HG03469 (cell line): ENCODE results near the gene GPR108.
"Not testable (repeated sequence)": the region's sequence is repeated elsewhere in the genome, so short reads cannot be mapped to it uniquely, and the experiment has no call there.

ENCODE experiments used
- ATAC-seq: cut with Tn5 transposase; IDR thresholded peaks from one replicate; pipeline ENCODE4 v1.9.1; 2021; ENCODE audit warnings: mild to moderate bottlenecking, moderate library complexity, moderate number of reproducible peaks; ENCODE audit not compliant: unreplicated experiment

Gene GPR108

DNA sequence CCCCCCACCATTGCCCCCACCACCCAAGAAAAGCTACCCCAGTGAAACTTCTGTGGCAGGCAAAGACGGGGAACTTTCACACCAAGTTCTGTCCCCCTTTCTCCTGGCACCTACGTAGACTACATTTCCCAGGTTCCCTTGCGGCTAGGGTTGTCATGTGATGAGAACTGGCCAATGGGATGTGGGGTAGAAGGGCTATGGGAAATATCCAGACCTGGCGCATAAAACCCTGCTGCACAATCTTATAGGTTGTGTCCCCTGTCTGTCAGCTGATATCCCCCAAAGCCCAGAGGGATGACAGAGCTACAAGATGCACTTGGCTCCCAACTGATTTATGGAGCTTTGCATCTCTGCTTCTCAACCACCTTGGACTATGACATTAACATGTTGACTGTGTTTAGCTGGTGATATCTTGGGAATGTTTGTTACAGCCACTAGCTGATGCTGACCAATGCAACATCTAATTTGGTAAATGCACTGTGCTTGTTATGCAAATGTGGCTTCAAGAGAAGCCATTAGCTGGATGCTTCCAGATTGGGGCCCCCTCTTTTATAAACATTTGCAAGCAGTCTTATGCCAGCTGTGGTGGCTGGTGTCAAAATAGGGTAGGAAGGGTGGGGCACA, 23.8 kb upstream of the GPR108 start:
- no peak for ATAC-seq

DNA sequence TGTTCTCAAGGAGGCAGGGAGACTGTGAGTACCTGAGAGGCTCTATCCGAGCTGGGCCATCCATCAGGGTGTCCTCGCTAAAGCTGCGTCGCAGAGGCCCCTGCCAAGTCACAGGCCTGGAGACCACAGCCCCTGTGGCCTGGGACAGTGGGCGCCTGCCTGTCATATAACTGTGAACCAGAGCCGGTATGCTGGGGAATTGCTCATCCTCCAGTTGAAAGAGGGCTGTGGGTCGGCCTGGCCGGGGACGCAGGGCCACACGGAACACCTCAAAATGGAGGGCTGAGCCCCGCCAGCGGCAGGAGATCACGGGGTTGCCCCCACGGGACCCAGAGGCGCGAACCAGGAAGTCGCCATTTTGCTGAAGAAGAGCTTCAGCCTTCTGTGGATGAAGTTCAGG, 23.2 kb upstream of the GPR108 start:
- no peak for ATAC-seq

DNA sequence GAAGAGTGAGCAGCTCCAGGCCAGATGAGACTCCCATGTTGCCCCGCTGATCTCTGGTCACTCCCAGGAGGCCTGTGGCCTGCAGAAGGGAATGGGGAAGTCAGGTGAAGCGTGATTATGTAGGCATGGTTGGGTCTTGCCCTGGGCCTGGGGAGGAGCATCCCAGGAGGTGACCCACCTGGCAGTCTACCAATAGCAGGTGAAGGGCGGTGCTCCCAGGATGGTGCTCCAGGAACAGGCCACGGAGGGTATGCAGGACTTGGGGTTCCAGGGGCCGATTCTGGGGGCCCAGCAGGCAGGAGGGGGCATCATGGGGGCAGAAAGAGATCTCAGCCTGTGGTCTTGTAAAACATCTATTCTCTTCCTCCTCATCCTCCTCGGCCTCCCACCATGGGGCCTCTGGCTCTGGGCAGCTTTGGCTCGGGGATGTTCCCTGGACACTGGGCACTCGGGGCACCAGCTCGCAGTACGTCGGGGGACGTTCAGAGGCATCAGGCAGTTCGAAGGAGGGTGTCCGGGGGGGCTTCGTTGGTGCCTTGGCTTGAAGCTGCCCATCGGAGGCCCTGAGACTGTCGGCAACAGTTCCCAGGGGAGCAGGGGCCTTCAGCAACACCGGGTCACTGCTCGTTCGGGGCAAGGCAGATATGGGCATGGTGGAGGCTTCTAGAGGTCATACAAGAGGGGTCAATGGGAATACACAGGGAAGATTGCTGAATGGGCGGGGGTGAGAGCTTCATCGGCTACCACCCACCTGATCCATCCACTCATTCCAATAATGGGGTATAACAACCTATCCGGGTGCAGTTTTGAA, 17.5 kb upstream of the GPR108 start:
- no peak for ATAC-seq

DNA sequence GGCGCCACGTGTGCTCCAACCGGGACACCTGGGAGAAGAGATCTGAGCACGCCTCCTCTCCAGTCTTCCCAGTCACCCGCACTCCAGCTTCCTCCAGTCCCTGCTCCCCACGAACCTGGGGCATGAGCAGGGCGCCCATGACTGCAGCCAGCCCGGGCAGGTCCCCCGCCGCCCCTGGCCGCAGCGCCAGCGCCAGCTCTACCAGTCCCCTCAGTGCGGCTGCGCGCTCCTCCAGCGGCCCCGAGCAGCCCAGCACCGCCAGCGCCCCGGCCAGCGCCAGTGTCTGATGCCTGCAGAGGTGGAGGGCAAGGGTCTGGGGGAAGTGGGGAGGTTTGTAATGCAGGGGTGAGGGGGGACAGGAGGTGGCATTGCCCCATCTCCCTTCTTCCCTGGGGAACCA, 16.8 kb upstream of the GPR108 start:
- ATAC-seq, result no peak

DNA sequence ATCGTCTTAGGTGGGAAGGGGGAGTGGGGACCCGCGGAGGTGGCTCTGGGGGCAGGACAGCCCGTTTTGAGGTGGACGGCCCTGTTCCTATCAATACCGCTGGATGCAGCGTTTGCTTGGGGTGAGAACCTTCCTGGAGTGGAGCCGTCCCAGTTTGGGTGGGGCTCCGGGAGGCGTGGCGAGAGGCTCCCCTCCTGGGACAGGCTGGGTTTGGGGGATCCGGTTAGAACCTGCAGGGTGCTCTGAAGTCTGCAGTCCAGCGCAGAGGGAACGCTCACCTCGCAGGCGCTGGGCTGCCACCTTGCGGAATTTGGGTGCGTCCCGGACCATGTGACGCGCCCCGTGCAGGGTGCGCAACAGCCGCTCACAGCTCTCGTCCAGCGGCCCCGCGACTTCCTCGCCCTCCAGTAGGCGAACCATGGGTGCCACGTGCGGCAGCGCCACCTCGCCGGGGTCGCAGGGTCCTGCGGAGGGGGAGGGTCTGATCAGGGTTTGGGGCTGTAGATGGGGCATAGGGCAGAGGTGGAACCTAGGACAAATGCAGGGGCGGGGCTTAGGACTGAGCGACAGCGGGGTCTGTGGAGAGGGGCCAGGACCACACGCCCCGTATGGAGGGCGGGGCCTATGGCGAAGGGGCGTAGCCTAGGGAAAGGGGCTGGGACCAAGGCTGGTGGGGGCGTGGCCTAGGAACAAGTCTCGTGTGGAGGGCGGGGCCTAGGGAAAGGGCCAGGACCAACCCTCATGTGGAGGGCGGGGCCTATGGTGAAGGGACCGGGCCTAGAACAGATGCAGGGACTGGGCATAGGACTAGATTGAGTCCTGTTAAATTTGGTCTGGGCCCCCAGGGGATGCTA, 16.0 kb upstream of the GPR108 start:
- ATAC-seq, result peak; percentile 47

DNA sequence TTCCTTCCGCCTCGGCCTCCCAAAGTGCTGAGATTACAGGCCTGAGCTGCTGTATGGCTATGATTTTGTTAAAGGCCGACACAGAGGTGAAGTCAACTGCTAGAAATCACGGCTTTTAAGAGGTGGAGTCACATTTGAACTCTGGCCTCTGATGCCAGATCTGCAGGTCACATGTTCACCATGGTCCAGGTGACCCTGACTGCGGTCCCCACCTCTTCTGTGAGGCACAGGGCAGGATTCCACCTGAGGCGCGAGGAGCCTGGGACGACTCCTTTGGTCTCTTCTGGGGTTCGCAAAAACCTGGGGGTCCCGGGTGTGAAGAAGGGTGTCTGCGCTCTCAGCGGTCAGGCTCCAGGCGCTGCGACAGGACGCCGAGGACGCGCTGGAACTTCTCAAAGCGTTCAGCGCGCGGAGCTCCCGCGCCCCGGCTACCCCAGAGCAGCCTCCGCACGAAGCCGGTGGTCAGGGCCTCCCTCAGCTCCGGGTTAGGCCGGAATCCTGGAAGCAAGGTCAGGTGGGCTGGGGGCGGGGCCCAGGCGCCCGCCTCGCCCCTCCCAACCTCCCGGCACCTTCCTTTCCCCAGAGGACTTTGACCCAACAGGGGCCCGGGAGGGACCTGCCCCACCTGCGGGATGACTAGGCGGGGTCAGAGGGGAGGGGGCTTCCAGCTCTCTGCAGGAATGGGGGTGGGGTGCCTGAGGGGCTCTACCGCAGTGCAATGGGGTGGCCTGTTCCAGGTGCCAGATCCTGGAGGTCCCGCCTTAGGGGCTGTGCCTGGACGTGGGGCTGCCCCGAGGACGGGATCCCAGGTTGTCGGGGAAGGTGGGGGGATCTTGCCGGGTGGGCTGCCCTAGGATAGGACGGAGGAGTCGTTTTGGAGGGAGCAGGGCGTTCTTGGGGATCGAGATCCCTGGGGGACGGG, 15.1 kb upstream of the GPR108 start:
- no peak for ATAC-seq

DNA sequence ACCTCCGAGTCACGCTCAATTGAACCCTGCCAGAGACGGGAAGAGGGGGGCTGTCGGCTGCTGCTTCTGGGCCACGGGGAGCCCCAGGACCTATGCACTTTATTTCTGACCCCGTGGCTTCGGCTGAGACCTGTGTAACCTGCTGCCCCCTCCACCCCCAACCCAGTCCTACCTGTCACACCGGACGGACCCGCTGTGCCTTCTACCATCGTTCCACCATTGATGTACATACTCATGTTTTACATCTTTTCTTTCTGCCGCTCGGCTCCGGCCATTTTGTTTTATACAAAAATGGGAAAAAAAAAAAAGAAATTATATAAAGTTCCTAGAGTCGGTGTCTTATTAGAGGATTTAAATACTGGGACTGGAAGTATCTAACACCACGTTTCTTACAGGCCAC, 13.8 kb upstream of the GPR108 start:
- ATAC-seq, result no peak

DNA sequence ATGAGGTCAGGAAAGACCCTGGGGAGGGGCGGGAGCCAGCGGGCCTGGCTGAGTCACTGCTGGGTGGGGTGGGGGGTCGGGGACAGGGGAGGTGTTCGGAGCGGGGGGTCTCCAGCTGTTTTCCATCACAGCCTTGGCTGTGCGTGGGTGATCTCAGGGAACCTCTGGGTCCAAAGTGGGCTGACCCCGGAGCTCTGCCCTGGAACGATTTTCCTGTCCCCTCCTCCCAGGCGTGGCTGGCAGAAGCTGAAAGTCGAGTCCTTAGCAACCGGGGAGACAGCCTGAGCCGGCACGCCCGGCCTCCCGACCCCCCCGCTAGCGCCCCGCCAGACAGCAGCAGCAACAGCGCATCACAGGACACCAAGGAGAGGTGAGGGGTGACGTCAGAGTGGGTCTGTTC, 12.7 kb upstream of the GPR108 start:
- ATAC-seq, result no peak

DNA sequence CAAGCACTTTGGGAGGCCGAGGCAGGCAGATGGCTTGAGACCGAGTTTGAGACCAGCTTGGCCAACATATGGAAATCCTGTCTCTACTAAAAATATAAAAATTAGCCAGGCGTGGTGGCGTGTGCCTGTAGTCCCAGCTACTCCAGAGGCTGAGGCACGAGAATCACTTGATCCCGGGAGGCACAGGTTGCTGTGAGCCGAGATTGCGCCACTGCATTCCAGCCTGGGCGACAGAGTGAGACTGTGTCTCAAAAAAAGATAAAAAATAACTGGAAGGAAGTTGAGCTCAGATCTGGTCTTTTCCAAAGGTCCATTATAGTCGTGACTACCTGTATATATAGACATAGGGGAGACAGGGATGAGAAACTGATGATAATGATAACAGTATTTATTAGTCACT, 11.2 kb upstream of the GPR108 start:
- not testable (repeated sequence) for ATAC-seq

DNA sequence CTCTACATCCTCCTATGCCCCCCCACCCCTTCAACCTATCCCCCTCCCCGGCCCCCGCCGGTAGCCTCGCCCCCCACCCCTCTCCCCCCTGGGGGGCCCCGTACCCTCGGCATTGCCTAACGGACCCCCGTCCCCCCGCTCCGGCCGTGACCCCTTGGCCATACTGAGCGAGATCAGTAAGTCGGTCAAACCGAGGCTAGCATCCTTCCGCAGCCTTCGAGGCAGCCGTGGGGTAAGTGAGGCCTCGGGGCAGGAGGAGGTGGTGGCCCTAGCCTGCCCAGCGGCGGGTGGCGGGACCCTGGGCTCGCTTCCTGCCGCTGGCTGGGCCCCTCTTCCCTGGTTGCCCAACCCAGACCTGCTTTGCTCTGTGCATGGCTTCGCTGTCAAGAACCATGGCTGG, 8.6 kb upstream of the GPR108 start:
- ATAC-seq, result no peak

DNA sequence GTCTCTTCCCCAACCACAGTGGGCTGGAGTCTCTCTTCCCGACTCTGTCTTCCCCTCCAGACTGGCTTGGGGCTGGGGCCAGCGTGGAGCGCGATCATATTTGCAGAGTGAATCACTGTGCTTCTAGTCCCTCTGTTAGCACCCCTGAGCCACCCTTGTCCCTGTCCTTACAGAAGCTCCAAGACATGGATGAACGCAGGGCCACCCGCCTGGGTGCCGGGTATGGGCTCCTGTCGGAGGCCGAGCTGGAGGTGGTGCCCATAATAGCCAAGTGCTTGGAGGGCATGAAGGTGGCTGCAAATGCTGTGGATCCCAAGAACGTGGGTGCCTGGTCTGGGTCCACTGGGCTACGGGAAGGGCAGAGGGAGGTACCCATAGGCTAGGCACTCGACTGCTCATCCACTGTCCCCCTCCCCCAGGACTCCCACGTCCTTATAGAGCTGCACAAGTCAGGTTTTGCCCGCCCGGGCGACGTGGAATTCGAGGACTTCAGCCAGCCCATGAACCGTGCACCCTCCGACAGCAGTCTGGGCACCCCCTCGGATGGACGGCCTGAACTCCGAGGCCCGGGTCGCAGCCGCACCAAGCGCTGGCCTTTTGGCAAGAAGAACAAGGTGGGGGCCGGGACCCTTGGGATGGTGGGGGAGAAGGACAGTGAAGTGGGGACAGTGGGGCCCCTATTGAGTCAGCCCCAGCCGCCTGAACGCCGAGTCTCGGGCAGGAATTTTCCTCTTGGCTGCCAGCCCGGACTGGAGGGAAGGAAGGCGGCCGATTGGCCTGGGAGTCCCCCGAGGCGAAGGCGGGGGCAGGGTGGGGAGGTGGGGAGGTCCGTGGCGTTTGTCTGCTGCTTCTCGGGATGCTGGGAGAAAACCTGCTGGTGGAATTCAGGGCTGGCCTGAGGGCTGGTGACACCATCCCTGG, 7.3 kb upstream of the GPR108 start:
- no peak for ATAC-seq

DNA sequence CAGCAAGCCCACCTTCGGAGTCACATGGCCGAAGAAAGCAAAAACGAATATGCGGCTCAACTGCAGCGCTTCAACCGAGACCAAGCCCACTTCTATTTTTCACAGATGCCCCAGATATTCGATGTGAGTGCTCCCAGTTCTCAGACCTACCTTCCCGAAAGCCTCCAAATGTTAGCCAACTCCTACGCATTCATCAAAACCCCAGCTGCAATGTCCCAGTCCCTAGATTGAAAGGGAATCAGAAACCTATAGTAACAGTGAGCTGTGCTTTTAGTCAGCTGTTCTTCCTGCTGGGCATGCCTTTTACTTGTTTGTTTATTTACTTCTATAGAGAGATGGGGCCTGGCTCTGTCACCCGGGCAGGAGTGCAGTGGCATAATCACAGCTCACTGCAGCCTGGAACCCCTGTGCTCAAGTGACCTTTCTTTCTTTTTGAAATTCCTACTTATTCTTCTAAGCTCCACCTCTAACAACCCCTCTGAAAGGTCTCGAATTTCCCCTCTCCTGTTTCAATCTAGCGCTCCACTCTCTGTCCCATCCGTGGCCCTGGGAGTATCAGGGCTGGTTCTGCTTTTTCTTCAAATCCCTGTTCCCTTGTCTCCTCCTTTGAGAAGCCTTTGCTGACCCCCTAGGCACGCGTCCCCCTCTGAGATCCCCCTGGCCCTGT, 6.5 kb upstream of the GPR108 start:
- no peak for ATAC-seq

DNA sequence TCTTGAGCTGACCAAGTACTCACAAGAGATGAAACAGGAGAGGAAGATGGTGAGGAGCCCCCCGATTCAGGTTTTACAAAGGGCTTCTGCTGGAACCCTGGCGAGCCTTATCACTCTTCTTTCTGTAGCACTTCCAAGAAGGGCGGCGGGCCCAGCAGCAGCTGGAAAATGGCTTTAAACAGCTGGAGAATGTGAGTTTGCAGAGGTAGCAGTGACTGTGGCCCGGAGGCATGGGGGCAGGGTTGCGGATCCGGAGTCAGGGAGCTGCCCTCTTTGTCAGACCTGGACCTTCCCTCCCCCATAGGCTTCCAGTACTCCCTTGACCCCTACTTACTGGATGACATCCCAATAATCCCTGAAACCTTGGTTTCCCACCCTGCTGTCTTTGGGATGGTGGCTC, 5.7 kb upstream of the GPR108 start:
- no peak for ATAC-seq

DNA sequence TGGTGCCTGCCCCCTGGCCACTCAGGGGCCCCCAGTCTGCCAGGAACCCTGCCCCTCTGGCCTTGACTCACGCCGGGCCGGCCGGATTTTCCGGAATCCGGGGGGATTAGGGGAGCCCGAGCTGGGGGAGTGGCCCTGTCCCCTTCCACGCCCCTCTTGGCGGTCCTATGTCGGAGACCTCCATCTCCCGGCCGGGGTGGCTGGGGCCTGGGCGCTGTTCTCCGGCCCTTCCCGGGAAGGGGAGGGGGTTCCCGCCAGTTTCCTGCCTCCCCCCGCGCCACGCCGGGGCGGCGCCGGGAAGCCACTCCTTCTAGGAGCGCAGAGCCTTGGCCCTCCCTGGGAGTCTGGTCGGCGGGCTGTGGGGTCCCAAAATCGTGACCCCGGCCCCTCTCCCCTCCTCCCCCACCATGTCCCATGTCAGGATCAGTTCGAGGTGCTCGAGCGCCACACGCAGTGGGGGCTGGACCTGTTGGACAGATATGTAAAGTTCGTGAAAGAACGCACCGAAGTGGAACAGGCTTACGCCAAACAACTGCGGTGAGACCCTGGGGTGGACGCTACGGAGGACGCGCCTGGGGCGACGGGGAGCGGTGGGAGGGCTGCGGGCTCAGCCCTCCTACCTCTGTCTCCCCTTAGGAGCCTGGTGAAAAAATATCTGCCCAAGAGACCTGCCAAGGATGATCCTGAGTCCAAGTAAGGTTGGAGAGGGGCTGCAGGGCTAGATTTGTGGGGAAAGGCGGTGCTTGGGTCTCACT, 3.4 kb upstream of the GPR108 start:
- ATAC-seq, result no peak

DNA sequence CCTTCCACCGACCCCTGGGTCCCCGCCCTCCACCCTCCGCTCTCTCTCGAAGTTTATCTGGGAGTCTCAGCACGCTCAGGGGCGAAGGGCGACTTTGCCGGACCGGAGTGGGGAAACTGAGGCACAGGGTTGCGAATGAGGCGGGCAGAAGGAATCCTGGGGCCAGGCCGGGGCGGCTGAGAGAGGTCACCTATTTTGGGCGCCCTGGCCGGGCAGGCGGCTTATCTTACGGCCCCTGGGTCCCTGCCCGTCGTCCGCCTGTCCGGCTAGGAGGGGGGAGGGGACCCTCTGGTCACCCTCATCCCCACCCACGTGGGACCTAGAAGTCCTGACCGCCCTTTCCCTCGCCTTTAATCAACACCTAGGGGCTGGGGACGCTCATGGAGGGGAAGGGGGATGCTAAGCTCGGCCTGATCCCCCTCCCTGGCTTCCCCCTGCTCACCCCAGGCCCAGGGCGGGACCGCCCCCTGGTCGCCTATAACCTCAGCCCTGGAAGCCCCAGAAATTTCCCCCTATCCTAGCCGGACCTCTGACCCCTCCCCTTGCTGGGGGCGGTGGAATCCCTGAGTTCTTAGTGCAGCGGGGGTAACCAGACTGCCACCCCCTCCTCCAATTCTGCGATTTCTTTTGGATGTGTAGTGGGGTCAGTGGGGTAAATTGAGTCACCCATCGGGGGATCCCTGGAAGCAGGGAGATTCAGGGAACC, 2.7 kb upstream of the GPR108 start:
- ATAC-seq, result no peak

DNA sequence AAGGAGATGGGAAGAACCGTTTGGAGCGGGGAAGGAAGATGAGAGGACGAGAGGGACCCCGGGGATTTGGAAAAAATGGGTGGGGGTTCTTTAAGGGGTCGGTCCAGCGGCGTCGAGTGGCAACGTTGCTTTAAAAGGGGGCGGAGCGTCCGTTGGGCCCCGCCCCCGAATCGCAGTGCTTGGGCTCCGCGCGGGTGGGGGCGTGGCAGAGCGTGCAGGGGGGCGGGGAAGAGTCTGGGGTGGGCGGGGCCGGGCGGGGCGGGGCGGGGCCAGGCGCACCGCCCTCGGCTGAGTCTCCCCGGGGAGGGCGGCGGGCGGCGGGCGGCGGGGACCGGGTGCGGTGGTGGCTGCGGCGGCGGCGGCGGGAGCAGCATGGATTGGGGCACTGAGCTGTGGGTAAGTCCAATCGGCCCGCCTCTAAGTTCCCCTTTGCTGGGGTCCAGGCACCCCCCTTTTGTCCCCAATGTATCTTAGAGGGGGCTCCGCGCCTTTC, 2.1 kb upstream of the GPR108 start, which contains the start of gene TRIP10:
Gene TRIP10, plus strand, starts transcription at position 291 of the 493 bp plus-strand sequence. Its CDS starts 82 bp downstream, at position 373.
- no peak for ATAC-seq

DNA sequence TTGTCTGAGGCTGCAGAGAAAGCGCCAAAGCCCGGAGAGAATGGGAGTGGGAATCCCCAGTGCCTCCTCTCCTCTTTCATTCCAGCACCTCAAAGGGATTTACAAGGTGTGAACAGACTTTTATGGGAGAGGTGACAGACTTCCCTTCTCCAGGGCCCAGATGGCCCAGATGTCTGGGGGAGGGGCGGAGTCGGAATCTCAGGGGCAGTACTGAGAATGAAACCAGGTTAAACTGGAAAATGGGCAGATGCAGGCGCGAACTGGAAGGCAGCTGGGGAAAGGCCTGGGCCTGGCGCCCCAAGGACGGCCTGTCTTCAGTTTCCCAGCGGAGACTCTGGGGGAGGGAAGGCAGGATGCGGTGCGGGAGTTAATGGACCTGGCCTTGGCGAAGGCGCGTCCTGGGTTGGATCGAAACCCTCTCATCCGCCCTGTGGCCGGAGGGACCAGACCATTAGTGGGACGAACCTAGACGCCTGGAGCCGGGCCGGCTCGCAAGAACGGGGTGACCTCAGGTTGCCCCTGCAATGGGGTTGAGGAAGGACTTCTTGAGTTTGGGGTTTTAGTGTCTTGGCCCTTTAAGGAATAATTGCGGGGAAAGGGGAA, 1.5 kb upstream of the GPR108 start:
- no peak for ATAC-seq
